Heart left ventricle (tissue), 13 donors: ENCODE measurements around the gene NMBR.

ENCODE experiments used
- CTCF ChIP-seq, 12 donors: fragments of 200-600 bp; sonication (generic) in 4 of 12; IDR thresholded peaks; one replicate each; pipeline versions ENCODE4 v1.5.0 to v1.8.0; 2018 to 2022; ENCODE audit warnings: antibody characterized with exemption in 12 of 12, mild to moderate bottlenecking in 5 of 12
- POLR2A ChIP-seq, 2 donors: fragments of 450-650 bp; IDR thresholded peaks; one replicate each; pipeline ENCODE4 v1.6.1; 2017; ENCODE audit warnings: antibody characterized with exemption in 2 of 2, mild to moderate bottlenecking in 2 of 2, moderate library complexity in 2 of 2
- donor health status: ischemic (EF 13 %, LVEDD 7.1; RV severe dilation, severe dysfunction).
- donor health status: DM: no; HTN: yes; CAD: no.
- donor health status: DM: no; HTN: no; CAD: no.
- donor health status: ischemic (EF 25% LVEDD 6.9; RV normal size, moderate dysfunction).
- donor health status: ischemic (EF 25% LVEDD 5.7; RV mildly dilated, moderate dysfunction).
- donor health status: ischemic (EF 35%, LVEDD 5.7; RV mildly dilated, moderate dysfunction).
- donor health status: nonischemic (EF 11% LVEDD 7.7; RV severe dilation, severe dysfunction).
- donor health status: DM: yes; HTN: yes; CAD: no.
- donor health status: PGD.
- donor health status: ischemic (EF 29% LVEDD 5.4; RV normal size, mild dysfunction).
- donor health status: nonischemic (EF 23%, LVEDD 6.1; RV moderate dilation, normal function).

GRCh38 chr6:142118328-142118727 lies 28.6 kb downstream of the NMBR start:
- TF ChIP-seq CTCF (IDR thresholded peaks at IDR 0.05) (no peak), POLR2A (IDR thresholded peaks at IDR 0.05) (no peak)
